C4-2B (cell line): ENCODE results near the gene CYP26B1.

Experiments used
- H3K27ac ChIP-seq: fragments of 450-650 bp; 2 replicates; pipeline ENCODE4 v1.5.1; 2017
- CTCF ChIP-seq: fragments of 450-650 bp; conservative IDR thresholded peaks from 2 replicates; pipeline ENCODE4 v1.5.1; 2017; ENCODE audit warnings: mild to moderate bottlenecking
- ZFX ChIP-seq: fragments of 450-650 bp; IDR thresholded peaks from 2 replicates; pipeline ENCODE4 v1.6.1; 2017

The CYP26B1 gene

GRCh38 chr2:72127401-72128058 lies 20.1 kb downstream of the CYP26B1 start:
- TF ChIP-seq CTCF (no peak), ZFX (no peak)
- no peak overlapping the region for H3K27ac ChIP-seq

DNA sequence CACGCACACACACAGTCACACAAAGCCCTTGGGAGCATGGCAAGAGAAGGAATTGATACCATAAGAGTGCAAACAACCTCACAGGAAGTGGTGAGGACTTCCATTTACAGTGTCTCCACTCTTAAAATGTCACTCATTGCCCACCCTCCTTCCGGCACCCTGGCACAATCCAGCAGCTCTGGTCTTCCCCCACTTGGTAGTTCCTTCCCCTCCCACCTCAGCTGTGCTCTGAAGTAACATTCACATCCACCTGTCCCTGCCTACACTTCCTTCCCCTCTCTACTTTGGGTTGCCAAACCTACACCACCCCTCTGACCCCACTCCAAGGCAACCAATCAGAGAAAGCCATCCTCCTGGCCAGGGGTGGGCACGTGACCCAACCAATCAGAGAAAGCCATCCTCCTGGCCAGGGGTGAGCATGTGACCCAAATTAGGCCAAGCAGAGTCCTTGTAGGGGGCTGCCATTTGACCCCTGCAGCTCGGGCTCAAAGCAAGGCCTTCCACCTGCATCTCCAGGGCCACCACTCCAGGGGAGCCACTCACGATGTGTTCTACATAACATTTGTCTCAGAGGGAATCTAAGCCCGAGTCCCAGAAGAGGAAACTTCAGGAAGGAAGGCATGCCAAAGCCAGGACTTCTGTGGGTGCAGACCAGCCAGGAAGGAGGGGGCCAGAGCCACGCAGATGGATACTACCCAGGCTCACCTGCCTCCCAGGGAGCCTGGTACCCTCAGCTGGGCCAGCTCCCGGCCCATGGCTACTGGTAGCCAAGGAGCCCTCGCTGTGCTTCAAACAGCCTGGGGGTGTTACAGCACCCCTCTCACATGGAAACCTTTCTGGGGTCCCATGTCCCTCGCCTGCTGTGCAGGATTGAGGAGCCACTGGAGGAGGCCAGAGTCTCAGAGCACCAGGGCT lies 21.2 kb downstream of the CYP26B1 start:
- no peak overlapping the region for H3K27ac ChIP-seq
- TF ChIP-seq CTCF (no peak), ZFX (no peak)

DNA sequence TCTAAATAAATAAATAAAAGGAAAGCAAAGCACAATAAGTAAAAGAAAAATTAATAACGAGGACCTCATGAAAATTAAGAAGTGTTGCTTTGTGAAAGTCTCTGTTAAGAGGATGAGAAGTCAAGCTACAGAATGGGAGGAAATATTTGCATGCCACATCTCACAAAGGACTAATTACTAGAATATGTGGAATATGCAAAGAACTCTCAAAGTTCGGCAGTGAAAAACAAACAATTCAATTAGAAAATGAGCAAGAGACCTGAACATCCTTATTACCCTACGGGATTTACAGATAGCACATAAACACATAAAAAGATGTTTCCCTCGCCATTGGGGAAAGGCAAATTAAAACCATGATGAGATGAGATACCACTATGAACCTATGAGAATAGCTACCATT lies 23.3 kb downstream of the CYP26B1 start:
- no peak overlapping the region for H3K27ac ChIP-seq
- TF ChIP-seq ZFX = no peak
- TF ChIP-seq CTCF = no peak

- no peak for TF ChIP-seq CTCF
- TF ChIP-seq ZFX = no peak
- no peak overlapping the region for H3K27ac ChIP-seq
These were observed 26.5 kb downstream of the CYP26B1 start for GRCh38 chr2:72121153-72121552.

DNA sequence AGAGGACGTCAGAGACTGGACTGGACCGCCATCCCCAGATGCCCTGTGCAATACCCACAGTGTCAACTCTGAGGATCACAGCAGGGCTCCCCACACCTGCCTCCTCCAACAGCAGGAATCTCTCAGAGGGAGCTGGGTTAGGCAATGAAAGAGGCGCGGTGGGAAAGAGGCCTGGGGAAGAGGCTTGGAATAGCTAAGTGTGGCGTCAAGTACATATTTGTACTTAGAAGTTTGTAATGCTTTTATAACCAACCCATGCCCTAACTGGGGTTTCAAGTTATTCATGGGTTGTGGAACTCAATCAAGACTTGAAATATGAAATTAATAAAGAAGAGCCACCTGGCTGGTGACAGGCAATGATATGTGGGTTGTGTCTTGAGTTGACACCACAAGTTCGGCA lies 28.7 kb downstream of the CYP26B1 start:
- no peak overlapping the region for H3K27ac ChIP-seq
- no peak for TF ChIP-seq ZFX
- no peak for TF ChIP-seq CTCF

GRCh38 chr2:72118386-72118785 lies 29.3 kb downstream of the CYP26B1 start:
- TF ChIP-seq ZFX = no peak
- no peak for TF ChIP-seq CTCF
- no peak overlapping the region for H3K27ac ChIP-seq

GRCh38 chr2:72117718-72118117 lies 29.9 kb downstream of the CYP26B1 start:
- no peak overlapping the region for H3K27ac ChIP-seq
- TF ChIP-seq CTCF (no peak), ZFX (no peak)
